Activated naive CD4-positive, alpha-beta T cell treated with anti-CD3 and anti-CD28 coated beads, Interleukin-2, amount 50 U/mL, for 72 hours (primary cell): ENCODE measurements around the gene SRRM5. TPM values are rescaled to one million over a fixed set of nuclear protein-coding genes. Genes with fewer than 3 reads are reported as not detected.
"Not testable (repeated sequence)": the region's sequence is repeated elsewhere in the genome, so short reads cannot be mapped to it uniquely, and the experiment has no call there.

Source experiments
- ATAC-seq, 2 donors: fragments of 150-1000 bp; cut with Tn5 transposase; 2 replicates each; pipeline ENCODE4 v1.10.0; 2021; ENCODE audit warnings: mild to moderate bottlenecking in 2 of 2, moderate library complexity in 2 of 2
- DNase-seq, 2 donors: peaks; one replicate each; pipeline ENCODE4 v3.0.0; 2021 to 2022; ENCODE audit warnings: low spot score in 2 of 2
- H3K27ac Mint-ChIP-seq, 2 donors: one replicate each; pipeline ENCODE4 v1.8.0; 2022; ENCODE audit warnings: mild to moderate bottlenecking in 2 of 2, mixed read lengths in 2 of 2
- H3K36me3 Mint-ChIP-seq, 2 donors: one replicate each; pipeline ENCODE4 v1.8.0; 2022; ENCODE audit warnings: mixed read lengths in 2 of 2
- H3K9me3 Mint-ChIP-seq, 2 donors: one replicate each; pipeline ENCODE4 v1.8.0; 2022; ENCODE audit warnings: mixed read lengths in 2 of 2
- total RNA-seq, 2 donors: library from RNA; stranded (reverse); gene quantifications; one replicate each; pipeline ENCODE4 v1.2.3, GENCODE V29; 2022

The SRRM5 gene
- total RNA-seq, 2 donors from 2014 or later, result 0.68 to 0.80 TPM

- ATAC-seq (no peak), DNase-seq (no peak)
- Mint-ChIP-seq H3K36me3 (no peaks in the 10 kb centered on the region), H3K9me3 (no peaks in the 10 kb centered on the region), H3K27ac (no peak overlapping the region)
Measured at GRCh38 chr19:43623889-43624670, 12.2 kb downstream of the SRRM5 start.

GRCh38 chr19:43624933-43625332 is 13.0 kb downstream of the SRRM5 start:
- Mint-ChIP-seq H3K27ac (no peak overlapping the region), H3K36me3 (no peaks in the 10 kb centered on the region), H3K9me3 (no peaks in the 10 kb centered on the region)
- ATAC-seq (peak; percentile 83 to 93), DNase-seq (peak; percentile 81 to 92)

GRCh38 chr19:43625918-43626579 is 14.2 kb downstream of the SRRM5 start:
- DNase-seq (no peak), ATAC-seq (no peak)
- Mint-ChIP-seq H3K9me3 (no peaks in the 10 kb centered on the region), H3K27ac (no peak overlapping the region), H3K36me3 (no peaks in the 10 kb centered on the region)

- Mint-ChIP-seq H3K9me3 (no peaks in the 10 kb centered on the region), H3K36me3 (no peaks in the 10 kb centered on the region), H3K27ac (no peak overlapping the region)
- ATAC-seq (no peak), DNase-seq (no peak)
Measured at GRCh38 chr19:43626838-43627237, 14.9 kb downstream of the SRRM5 start.

GRCh38 chr19:43628646-43629326 is 16.9 kb downstream of the SRRM5 start:
- H3K36me3 Mint-ChIP-seq, result no peaks in the 10 kb centered on the region
- DNase-seq (no peak), ATAC-seq (no peak)
- H3K9me3 Mint-ChIP-seq, result no peaks in the 10 kb centered on the region
- H3K27ac Mint-ChIP-seq, result no peak overlapping the region

- ATAC-seq, result no peak
- no peaks in the 10 kb centered on the region for H3K36me3 Mint-ChIP-seq
- no peak overlapping the region for H3K27ac Mint-ChIP-seq
- H3K9me3 Mint-ChIP-seq, result no peaks in the 10 kb centered on the region
- DNase-seq, result no peak
Measured at GRCh38 chr19:43631491-43631890, 19.6 kb downstream of the SRRM5 start.

GRCh38 chr19:43633520-43633919 is 21.6 kb downstream of the SRRM5 start:
- peak overlapping the region in 1 of 2 donors; percentile 78 for H3K27ac Mint-ChIP-seq
- no peak for DNase-seq
- H3K36me3 Mint-ChIP-seq, result no peaks in the 10 kb centered on the region
- no peaks in the 10 kb centered on the region for H3K9me3 Mint-ChIP-seq
- ATAC-seq, result no peak

GRCh38 chr19:43634068-43634467 is 22.2 kb downstream of the SRRM5 start:
- DNase-seq (no peak), ATAC-seq (no peak)
- H3K36me3 Mint-ChIP-seq, result no peaks in the 10 kb centered on the region
- no peaks in the 10 kb centered on the region for H3K9me3 Mint-ChIP-seq
- H3K27ac Mint-ChIP-seq, result no peak overlapping the region

- DNase-seq, result no peak
- no peaks in the 10 kb centered on the region for H3K36me3 Mint-ChIP-seq
- no peak overlapping the region for H3K27ac Mint-ChIP-seq
- ATAC-seq, result no peak
- H3K9me3 Mint-ChIP-seq, result no peaks in the 10 kb centered on the region
Measured at GRCh38 chr19:43634506-43634871, 22.6 kb downstream of the SRRM5 start.

GRCh38 chr19:43634872-43635560 is 23.1 kb downstream of the SRRM5 start:
- ATAC-seq (no peak), DNase-seq (no peak)
- Mint-ChIP-seq H3K27ac (peak overlapping the region in 1 of 2 donors; percentile 37), H3K36me3 (no peaks in the 10 kb centered on the region), H3K9me3 (no peaks in the 10 kb centered on the region)

GRCh38 chr19:43635561-43635940 is 23.7 kb downstream of the SRRM5 start:
- not testable (repeated sequence) for H3K36me3 Mint-ChIP-seq, H3K9me3 Mint-ChIP-seq, DNase-seq, ATAC-seq
- peak overlapping the region in 1 of 2 donors; percentile 37 for H3K27ac Mint-ChIP-seq

- Mint-ChIP-seq H3K27ac (peak overlapping the region in 1 of 2 donors; percentile 37), H3K36me3 (no peaks in the 10 kb centered on the region), H3K9me3 (no peaks in the 10 kb centered on the region)
- no peak for DNase-seq
- no peak for ATAC-seq
Measured at GRCh38 chr19:43636121-43636683, 24.3 kb downstream of the SRRM5 start.

GRCh38 chr19:43638214-43638994 is 26.5 kb downstream of the SRRM5 start:
- ATAC-seq, result no peak
- no peaks in the 10 kb centered on the region for H3K9me3 Mint-ChIP-seq
- no peaks in the 10 kb centered on the region for H3K36me3 Mint-ChIP-seq
- DNase-seq, result no peak
- no peak overlapping the region for H3K27ac Mint-ChIP-seq

GRCh38 chr19:43638995-43639518 is 27.2 kb downstream of the SRRM5 start:
- Mint-ChIP-seq H3K36me3 (no peaks in the 10 kb centered on the region), H3K9me3 (no peaks in the 10 kb centered on the region), H3K27ac (no peak overlapping the region)
- ATAC-seq, result no peak
- DNase-seq, result no peak

- ATAC-seq (peak; percentile 80 to 86), DNase-seq (peak in 1 of 2 donors; percentile 34)
- Mint-ChIP-seq H3K36me3 (no peaks in the 10 kb centered on the region), H3K27ac (peak within 1 kb of the TSS in 1 of 2 donors; percentile 36), H3K9me3 (no peaks in the 10 kb centered on the region)
Measured at GRCh38 chr19:43639519-43640423, 27.9 kb downstream of the SRRM5 start, which contains the start of gene CADM4. CADM4 (minus strand) TSS chr19:43639850; CDS start chr19:43639790, 60 bp downstream.
